Gastroesophageal sphincter (tissue), 3 donors: Measurements from ENCODE around the gene WNK2.

ENCODE experiments used
- POLR2A ChIP-seq, 2 donors: fragments of 450-650 bp; IDR thresholded peaks; one replicate each; pipeline ENCODE4 v1.6.1; 2017; ENCODE audit warnings: antibody characterized with exemption in 2 of 2, mild to moderate bottlenecking in 2 of 2, moderate library complexity in 1 of 2
- POLR2AphosphoS5 ChIP-seq: sonication (generic); formaldehyde crosslinking; IDR thresholded peaks from one replicate; pipeline ENCODE4 v1.6.1; 2017; ENCODE audit warnings: antibody characterized with exemption
- TF ChIP-seq, protein P1 (sequence below), 4 experiments: fragments of 200-600 bp in 2 of 4; fragments of 450-650 bp in 2 of 4; sonication (generic) in 1 of 4; IDR thresholded peaks; one replicate each; pipeline ENCODE4 v1.5.1; 2017 to 2019; ENCODE audit warnings: antibody characterized with exemption in 4 of 4, mild to moderate bottlenecking in 2 of 4, moderate library complexity in 2 of 4

- TF ChIP-seq, protein P1, sequence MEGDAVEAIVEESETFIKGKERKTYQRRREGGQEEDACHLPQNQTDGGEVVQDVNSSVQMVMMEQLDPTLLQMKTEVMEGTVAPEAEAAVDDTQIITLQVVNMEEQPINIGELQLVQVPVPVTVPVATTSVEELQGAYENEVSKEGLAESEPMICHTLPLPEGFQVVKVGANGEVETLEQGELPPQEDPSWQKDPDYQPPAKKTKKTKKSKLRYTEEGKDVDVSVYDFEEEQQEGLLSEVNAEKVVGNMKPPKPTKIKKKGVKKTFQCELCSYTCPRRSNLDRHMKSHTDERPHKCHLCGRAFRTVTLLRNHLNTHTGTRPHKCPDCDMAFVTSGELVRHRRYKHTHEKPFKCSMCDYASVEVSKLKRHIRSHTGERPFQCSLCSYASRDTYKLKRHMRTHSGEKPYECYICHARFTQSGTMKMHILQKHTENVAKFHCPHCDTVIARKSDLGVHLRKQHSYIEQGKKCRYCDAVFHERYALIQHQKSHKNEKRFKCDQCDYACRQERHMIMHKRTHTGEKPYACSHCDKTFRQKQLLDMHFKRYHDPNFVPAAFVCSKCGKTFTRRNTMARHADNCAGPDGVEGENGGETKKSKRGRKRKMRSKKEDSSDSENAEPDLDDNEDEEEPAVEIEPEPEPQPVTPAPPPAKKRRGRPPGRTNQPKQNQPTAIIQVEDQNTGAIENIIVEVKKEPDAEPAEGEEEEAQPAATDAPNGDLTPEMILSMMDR (IDR thresholded peaks at IDR 0.05), result no peak
- no peak for TF ChIP-seq POLR2A (IDR thresholded peaks at IDR 0.05)
- no peak for TF ChIP-seq POLR2AphosphoS5
Measured at GRCh38 chr9:93253633-93254032, 69.7 kb downstream of the WNK2 start.
